PFSK-1 (cell line): ENCODE results near the gene PURB. TPM values are rescaled to one million over a fixed set of nuclear protein-coding genes. Genes with fewer than 3 reads are reported as not detected.

Experiments
- FOXP2 ChIP-seq: optimal IDR thresholded peaks from 2 replicates; pipeline ENCODE3; 2011; ENCODE audit warnings: borderline replicate concordance, control low read depth, inconsistent platforms; ENCODE audit not compliant: insufficient read depth; ENCODE audit errors: extremely low read length, extremely low read depth
- POLR2AphosphoS5 ChIP-seq: IDR thresholded peaks from 2 replicates; pipeline ENCODE4 v1.6.1; 2012; ENCODE audit warnings: low read depth, mild to moderate bottlenecking, control low read depth, low read length, moderate library complexity
- SIN3A ChIP-seq: IDR thresholded peaks from 2 replicates; pipeline ENCODE4 v1.6.1; 2012; ENCODE audit warnings: mild to moderate bottlenecking, low read length, moderate library complexity, borderline replicate concordance; ENCODE audit not compliant: insufficient read depth
- TAF1 ChIP-seq: IDR thresholded peaks from 2 replicates; pipeline ENCODE4 v1.6.1; 2012; ENCODE audit warnings: low read length, control low read depth, borderline replicate concordance; ENCODE audit not compliant: insufficient read depth
- polyA plus RNA-seq: library from polyadenylated mRNA; unstranded; fragments of >200 nt; gene quantifications from one replicate; pipeline ENCODE4 v1.2.1, GENCODE V29; 2012; ENCODE audit warnings: low read depth, missing spikeins; ENCODE audit not compliant: insufficient read length
- TF ChIP-seq, protein P1 (sequence below), 2 experiments: IDR thresholded peaks; 2 replicates each; pipeline versions ENCODE4 v1.6.1 to v1.8.0; 2011 to 2012; ENCODE audit warnings: low read depth in 2 of 2, low read length in 2 of 2, control low read depth in 1 of 2, inconsistent platforms in 1 of 2, mild to moderate bottlenecking in 1 of 2, moderate library complexity in 1 of 2; ENCODE audit not compliant: insufficient read depth in 1 of 2

The PURB gene
- polyA plus RNA-seq = 4.8 TPM

DNA sequence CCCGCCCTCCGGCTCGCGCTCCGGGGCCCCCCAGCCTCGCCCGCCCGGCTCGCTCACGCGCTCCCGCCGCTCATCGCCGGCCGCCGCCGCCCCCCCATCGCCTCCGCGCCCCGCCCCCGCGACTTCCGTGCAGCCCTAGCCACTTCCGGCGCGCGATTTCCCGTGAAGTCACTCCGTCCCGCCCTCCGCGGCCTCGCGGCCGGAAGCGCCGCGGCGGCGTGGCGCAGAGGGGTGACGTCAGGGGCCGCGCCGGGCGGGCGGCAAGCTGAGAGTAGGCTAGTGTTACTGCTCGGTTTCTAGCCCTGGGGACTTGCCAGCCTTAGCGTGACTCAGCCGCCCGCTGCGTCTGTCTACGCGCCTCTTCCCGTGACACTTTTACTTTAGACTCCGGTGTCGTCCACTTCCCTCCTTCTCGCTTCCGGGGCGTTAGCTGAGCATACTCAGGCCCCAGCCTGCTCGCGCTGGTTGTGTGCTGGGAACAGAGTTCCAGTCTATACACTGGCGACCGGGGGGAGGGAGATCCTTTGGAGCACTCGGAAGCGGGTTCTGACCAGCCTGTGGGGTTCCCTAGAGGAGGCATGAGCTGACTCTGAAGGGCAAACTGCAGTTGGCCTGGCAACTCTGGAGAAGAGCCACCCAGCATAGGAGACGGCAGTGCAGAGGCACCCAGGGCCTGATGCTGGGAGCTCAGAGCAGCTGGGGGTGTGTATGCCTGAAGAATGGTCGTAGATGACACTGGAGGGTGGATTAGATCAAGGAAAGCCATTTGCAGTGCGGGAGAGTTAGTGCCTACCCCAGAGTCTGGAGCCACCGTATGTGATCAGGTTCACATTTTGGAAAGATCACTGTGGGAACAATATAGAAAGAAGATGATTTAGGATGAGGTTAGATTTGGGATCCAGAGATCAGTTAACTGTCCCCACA lies at the start of gene PURB:
Gene PURB, minus strand, starts transcription at position 137 of the 924 bp plus-strand sequence. CDS start 182 bp downstream, outside the sequence.
- TF ChIP-seq FOXP2 = peak; percentile 97
- TF ChIP-seq, protein P1, sequence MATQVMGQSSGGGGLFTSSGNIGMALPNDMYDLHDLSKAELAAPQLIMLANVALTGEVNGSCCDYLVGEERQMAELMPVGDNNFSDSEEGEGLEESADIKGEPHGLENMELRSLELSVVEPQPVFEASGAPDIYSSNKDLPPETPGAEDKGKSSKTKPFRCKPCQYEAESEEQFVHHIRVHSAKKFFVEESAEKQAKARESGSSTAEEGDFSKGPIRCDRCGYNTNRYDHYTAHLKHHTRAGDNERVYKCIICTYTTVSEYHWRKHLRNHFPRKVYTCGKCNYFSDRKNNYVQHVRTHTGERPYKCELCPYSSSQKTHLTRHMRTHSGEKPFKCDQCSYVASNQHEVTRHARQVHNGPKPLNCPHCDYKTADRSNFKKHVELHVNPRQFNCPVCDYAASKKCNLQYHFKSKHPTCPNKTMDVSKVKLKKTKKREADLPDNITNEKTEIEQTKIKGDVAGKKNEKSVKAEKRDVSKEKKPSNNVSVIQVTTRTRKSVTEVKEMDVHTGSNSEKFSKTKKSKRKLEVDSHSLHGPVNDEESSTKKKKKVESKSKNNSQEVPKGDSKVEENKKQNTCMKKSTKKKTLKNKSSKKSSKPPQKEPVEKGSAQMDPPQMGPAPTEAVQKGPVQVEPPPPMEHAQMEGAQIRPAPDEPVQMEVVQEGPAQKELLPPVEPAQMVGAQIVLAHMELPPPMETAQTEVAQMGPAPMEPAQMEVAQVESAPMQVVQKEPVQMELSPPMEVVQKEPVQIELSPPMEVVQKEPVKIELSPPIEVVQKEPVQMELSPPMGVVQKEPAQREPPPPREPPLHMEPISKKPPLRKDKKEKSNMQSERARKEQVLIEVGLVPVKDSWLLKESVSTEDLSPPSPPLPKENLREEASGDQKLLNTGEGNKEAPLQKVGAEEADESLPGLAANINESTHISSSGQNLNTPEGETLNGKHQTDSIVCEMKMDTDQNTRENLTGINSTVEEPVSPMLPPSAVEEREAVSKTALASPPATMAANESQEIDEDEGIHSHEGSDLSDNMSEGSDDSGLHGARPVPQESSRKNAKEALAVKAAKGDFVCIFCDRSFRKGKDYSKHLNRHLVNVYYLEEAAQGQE (IDR thresholded peaks at IDR 0.05; ENCODE audit: insufficient read depth in 1 of 2, low read depth in 2 of 2, low read length in 2 of 2) = 0 out of 4 replicates have a peak, but pooled peaks of 1 of the 2 experiments have one; percentile 11
- TF ChIP-seq TAF1 = peak; percentile 69; the same call in 1 of the 2 replicates
- TF ChIP-seq SIN3A = 0 out of 2 replicates have a peak, but pooled peaks have one; percentile 2
- peak; percentile 58; the same call in 1 of the 2 replicates for TF ChIP-seq POLR2AphosphoS5

DNA sequence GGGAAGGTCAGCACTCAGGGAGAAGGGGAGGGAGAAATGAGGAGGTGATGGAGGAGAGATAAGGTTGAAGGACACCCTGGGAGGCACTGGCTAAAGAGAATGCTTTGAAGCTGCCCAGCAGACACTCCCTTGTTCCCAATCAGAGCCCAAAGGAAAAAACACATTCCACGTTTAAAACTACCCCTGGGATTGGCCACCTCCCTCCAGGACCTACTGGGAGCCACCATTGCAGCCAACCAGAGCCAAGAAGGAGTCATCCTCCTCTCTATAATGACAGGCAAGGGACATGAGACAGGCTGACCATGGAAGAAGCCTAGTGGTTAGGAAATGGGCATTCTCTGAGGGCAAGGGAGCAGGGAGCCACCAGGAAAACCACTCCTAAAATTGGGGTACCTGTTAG lies 49.7 kb upstream of the PURB start:
- TF ChIP-seq TAF1 (no peak), FOXP2 (no peak), POLR2AphosphoS5 (no peak), SIN3A (no peak)
- TF ChIP-seq, protein P1 (IDR thresholded peaks at IDR 0.05; ENCODE audit: insufficient read depth in 1 of 2, low read depth in 2 of 2, low read length in 2 of 2) = no peak

DNA sequence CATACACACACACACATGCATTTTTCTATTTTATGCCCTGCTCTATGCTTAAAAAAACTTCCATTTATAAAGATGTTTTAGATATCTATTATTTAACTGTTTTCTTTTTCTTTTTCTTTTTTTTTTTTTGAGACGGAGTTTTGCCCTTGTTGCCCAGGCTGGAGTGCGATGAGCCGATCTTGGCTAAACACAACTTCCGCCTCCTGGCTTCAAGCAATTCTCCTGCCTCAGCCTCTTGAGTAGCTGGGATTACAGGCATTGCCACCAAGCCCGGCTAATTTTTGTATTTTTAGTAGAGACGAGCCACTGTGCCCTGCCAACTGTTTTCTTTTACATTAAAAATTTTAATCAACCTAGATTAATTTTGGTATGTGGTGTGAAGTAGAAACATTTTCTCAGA lies 45.6 kb upstream of the PURB start:
- TF ChIP-seq POLR2AphosphoS5 (no peak), SIN3A (no peak), FOXP2 (no peak), TAF1 (no peak)
- TF ChIP-seq, protein P1 (IDR thresholded peaks at IDR 0.05; ENCODE audit: insufficient read depth in 1 of 2, low read depth in 2 of 2, low read length in 2 of 2) = no peak

DNA sequence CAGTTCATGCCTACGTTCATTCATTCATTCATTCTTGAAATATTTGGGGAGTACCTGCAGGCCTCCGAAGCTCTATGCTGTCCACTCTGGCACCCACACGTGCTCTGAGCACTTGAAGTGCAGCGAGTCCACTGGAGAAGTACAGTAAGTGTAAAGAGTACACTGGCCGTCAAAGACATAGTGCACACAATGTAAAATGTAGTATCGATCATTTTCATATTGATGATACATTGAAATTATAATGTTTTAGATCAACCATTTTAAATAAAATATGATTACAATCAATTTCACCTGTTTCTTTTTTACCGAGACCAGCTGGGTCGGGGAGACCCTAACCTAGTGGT lies 37.0 kb upstream of the PURB start:
- no peak for TF ChIP-seq SIN3A
- TF ChIP-seq, protein P1 (IDR thresholded peaks at IDR 0.05; ENCODE audit: insufficient read depth in 1 of 2, low read depth in 2 of 2, low read length in 2 of 2) = no peak
- TF ChIP-seq FOXP2 = no peak
- no peak for TF ChIP-seq TAF1
- no peak for TF ChIP-seq POLR2AphosphoS5
